SK-N-SH (cell line): ENCODE measurements around the gene ZNF396. TPM values are rescaled to one million over a fixed set of nuclear protein-coding genes. Genes with fewer than 3 reads are reported as not detected.

Experiments used
- CTCF ChIA-PET: fragments of 300-600, 350-600 bp; formaldehyde crosslinking; extraction: SDS; loops from one replicate; lab custom pipeline; 2021; lab: Yijun Ruan, JAX
- POLR2A ChIA-PET: fragments of 350-600 bp; sonication (Branson Sonifier 250); formaldehyde crosslinking; extraction: SDS; loops from one replicate; lab custom pipeline; 2020; ENCODE audit warnings: antibody characterized with exemption, inconsistent platforms; lab: Yijun Ruan, JAX
- DNase-seq: peaks from one replicate; pipeline ENCODE4 v3.0.0; 2012
- H2AFZ ChIP-seq: fragments of 200-600 bp; sonication (generic); 2 replicates; pipeline ENCODE4 v1.8.1; 2016; ENCODE audit warnings: antibody characterized with exemption, mild to moderate bottlenecking, low read depth
- H3F3A ChIP-seq: fragments of 200-600 bp; sonication (generic); replicated peaks from 2 replicates; pipeline ENCODE3; 2016; ENCODE audit warnings: antibody characterized with exemption, mild to moderate bottlenecking; ENCODE audit not compliant: insufficient read depth
- H3K27ac ChIP-seq, 2 experiments: fragments of 200-500 bp in 1 of 2; fragments of 200-600 bp in 1 of 2; sonication (Bioruptor generic) in 1 of 2; sonication (generic), shearing (Covaris generic) in 1 of 2; 2 replicates each; pipeline versions ENCODE4 v1.5.1 to v1.6.1; 2014 to 2016; ENCODE audit warnings: low read depth in 2 of 2, inconsistent platforms in 1 of 2, low read length in 1 of 2, mild to moderate bottlenecking in 1 of 2, mixed read lengths in 1 of 2
- H3K27me3 ChIP-seq: fragments of 200-600 bp; sonication (generic), shearing (Covaris generic); 2 replicates; pipeline ENCODE4 v1.6.1; 2016; ENCODE audit warnings: mixed run types; ENCODE audit not compliant: insufficient read depth
- H3K36me3 ChIP-seq, 2 experiments: fragments of 200-500 bp in 1 of 2; fragments of 200-600 bp in 1 of 2; sonication (Bioruptor generic) in 1 of 2; sonication (generic) in 1 of 2; replicated peaks in 1 of 2; 2 replicates each; pipeline versions ENCODE3 to v1.5.1; 2014 to 2016; ENCODE audit warnings: low read length in 1 of 2, mild to moderate bottlenecking in 1 of 2; ENCODE audit not compliant: insufficient read depth in 2 of 2, control insufficient read depth in 1 of 2
- H3K4me1 ChIP-seq, 2 experiments: fragments of 200-500 bp in 1 of 2; fragments of 200-600 bp in 1 of 2; sonication (Bioruptor generic) in 1 of 2; sonication (generic), shearing (Covaris generic) in 1 of 2; 2 replicates each; pipeline versions ENCODE4 v1.5.1 to v1.6.1; 2014 to 2016; ENCODE audit warnings: low read depth in 1 of 2, low read length in 1 of 2, mixed run types in 1 of 2; ENCODE audit not compliant: insufficient read depth in 2 of 2, control insufficient read depth in 1 of 2
- H3K4me2 ChIP-seq: fragments of 200-600 bp; sonication (generic), shearing (Covaris generic); 2 replicates; pipeline ENCODE4 v1.6.1; 2017; ENCODE audit warnings: mixed run types
- H3K4me3 ChIP-seq, 2 experiments: fragments of 200-500 bp in 1 of 2; fragments of 200-600 bp in 1 of 2; sonication (Bioruptor generic) in 1 of 2; sonication (generic), shearing (Covaris generic) in 1 of 2; 2 replicates each; pipeline versions ENCODE4 v1.5.1 to v1.8.1; 2014 to 2016; ENCODE audit warnings: low read depth in 2 of 2, inconsistent platforms in 1 of 2, low read length in 1 of 2, mild to moderate bottlenecking in 1 of 2, mixed read lengths in 1 of 2, moderate library complexity in 1 of 2
- H3K79me2 ChIP-seq: fragments of 200-600 bp; sonication (generic); 2 replicates; pipeline ENCODE4 v1.8.1; 2017; ENCODE audit warnings: mild to moderate bottlenecking; ENCODE audit not compliant: insufficient read depth
- H3K9ac ChIP-seq: fragments of 200-600 bp; sonication (generic); 2 replicates; pipeline ENCODE4 v1.6.1; 2017; ENCODE audit warnings: mixed run types
- H3K9me2 ChIP-seq: fragments of 200-600 bp; sonication (generic); 2 replicates; pipeline ENCODE4 v1.6.1; 2017; ENCODE audit warnings: mixed run types
- H3K9me3 ChIP-seq: fragments of 200-600 bp; sonication (generic); 2 replicates; pipeline ENCODE4 v1.6.1; 2017; ENCODE audit warnings: mixed run types, mild to moderate bottlenecking, moderate library complexity
- H4K20me1 ChIP-seq: fragments of 200-600 bp; sonication (generic); 2 replicates; pipeline ENCODE4 v1.6.1; 2017; ENCODE audit warnings: mild to moderate bottlenecking, mixed run types; ENCODE audit not compliant: insufficient read depth
- ELF1 ChIP-seq: IDR thresholded peaks from 2 replicates; pipeline ENCODE4 v1.4.0; 2012
- FOSL2 ChIP-seq: IDR thresholded peaks from 2 replicates; pipeline ENCODE4 v1.4.0; 2012; ENCODE audit warnings: low read depth, mild to moderate bottlenecking, moderate library complexity, borderline replicate concordance
- GABPA ChIP-seq: IDR thresholded peaks from 2 replicates; pipeline ENCODE4 v1.4.0; 2012; ENCODE audit warnings: low read depth, mild to moderate bottlenecking
- JUND ChIP-seq: IDR thresholded peaks from 2 replicates; pipeline ENCODE4 v1.4.0; 2012
- MEF2A ChIP-seq: IDR thresholded peaks from 2 replicates; pipeline ENCODE4 v1.4.0; 2012; ENCODE audit warnings: low read depth, borderline replicate concordance
- MXI1 ChIP-seq: IDR thresholded peaks from 2 replicates; pipeline ENCODE4 v1.6.1; 2012; ENCODE audit warnings: mild to moderate bottlenecking, low read depth, low read length, improper control_type of control experiment
- NRF1 ChIP-seq: IDR thresholded peaks from 2 replicates; pipeline ENCODE4 v1.6.1; 2012; ENCODE audit warnings: low read depth, mild to moderate bottlenecking, low read length
- PBX3 ChIP-seq: IDR thresholded peaks from 2 replicates; pipeline ENCODE4; 2012
- RAD21 ChIP-seq: IDR thresholded peaks from 2 replicates; pipeline ENCODE4 v1.6.1; 2012; ENCODE audit warnings: mild to moderate bottlenecking, low read length
- REST ChIP-seq: IDR thresholded peaks from 2 replicates; pipeline ENCODE4 v1.6.1; 2012; ENCODE audit warnings: mild to moderate bottlenecking, low read depth, low read length, moderate library complexity
- RFX5 ChIP-seq: IDR thresholded peaks from 2 replicates; pipeline ENCODE4 v1.6.1; 2012; ENCODE audit warnings: mild to moderate bottlenecking, improper control_type of control experiment, low read length
- RXRA ChIP-seq: IDR thresholded peaks from 2 replicates; pipeline ENCODE4 v1.4.0; 2012; ENCODE audit warnings: low read depth, mild to moderate bottlenecking, borderline replicate concordance
- TCF12 ChIP-seq: IDR thresholded peaks from 2 replicates; pipeline ENCODE4 v1.4.0; 2012
- TEAD4 ChIP-seq: IDR thresholded peaks from 2 replicates; pipeline ENCODE4 v1.4.0; 2012; ENCODE audit warnings: mild to moderate bottlenecking, borderline replicate concordance; ENCODE audit not compliant: insufficient read depth
- USF1 ChIP-seq: IDR thresholded peaks from 2 replicates; pipeline ENCODE4 v1.4.0; 2012; ENCODE audit warnings: low read depth, borderline replicate concordance
- USF2 ChIP-seq: fragments of 150-350 bp; IDR thresholded peaks from 2 replicates; pipeline ENCODE4 v1.6.1; 2017; ENCODE audit warnings: antibody characterized with exemption, low read length, low read depth, borderline replicate concordance
- YY1 ChIP-seq: IDR thresholded peaks from 2 replicates; pipeline ENCODE4 v1.4.0; 2012; ENCODE audit warnings: low read depth, mild to moderate bottlenecking
- ZBTB33 ChIP-seq: IDR thresholded peaks from 2 replicates; pipeline ENCODE4 v1.4.0; 2012; ENCODE audit warnings: low read depth, borderline replicate concordance
- WGBS: methylation state at CpG from one replicate; pipeline ENCODE4 v1.1.6; 2017; ENCODE audit warnings: low lambda C conversion rate; 5-methylcytosine and 5-hydroxymethylcytosine counted together
- polyA plus RNA-seq, 3 experiments: library from polyadenylated mRNA; depleted of rRNA; stranded (reverse); fragments of >200 nt; gene quantifications; 2 replicates each; pipeline ENCODE4 v1.2.3, GENCODE V29; 2012

The ZNF396 gene
- polyA plus RNA-seq, 1 of the 3 experiments (the other 2 are of a cell fraction) = 0.41 TPM

GRCh38 chr18:35345950-35346349 is 31.2 kb downstream of the ZNF396 start:
- no peak overlapping the region for H3K9ac ChIP-seq
- DNase-seq = no peak
- CTCF ChIA-PET = interaction anchor here (1.1 to 3.8 kb wide), 3 partner anchors 9 to 114 kb away, joined by 5 to 28 read pairs (median 5); no protein-coding TSS in a partner anchor
- H3K9me2 ChIP-seq = no peaks in the 10 kb centered on the region
- peaks cover 0 to 15% of the 10 kb centered on the region in 2 experiments; a peak in 3 of 4 replicates for H3K4me1 ChIP-seq
- H3K79me2 ChIP-seq = peaks cover 41% of the 10 kb centered on the region
- POLR2A ChIA-PET = no interaction called here
- no peaks in the 10 kb centered on the region for H3K9me3 ChIP-seq
- no peak overlapping the region for H3K4me3 ChIP-seq
- WGBS = 78% methylated on average over 1 of the region's 1 CpG
- H3K4me2 ChIP-seq = no peak overlapping the region
- H3K27me3 ChIP-seq = no peaks in the 10 kb centered on the region
- peaks cover 7 to 22% of the 10 kb centered on the region in 2 experiments for H3K36me3 ChIP-seq
- TF ChIP-seq RXRA (no peak), YY1 (no peak), USF2 (no peak), TCF12 (no peak), REST (no peak), MEF2A (no peak), GABPA (no peak), RFX5 (no peak), FOSL2 (no peak), ELF1 (no peak), ZBTB33 (no peak), JUND (no peak), MXI1 (no peak), USF1 (no peak), PBX3 (no peak), NRF1 (no peak), TEAD4 (no peak), RAD21 (no peak)
- H2AFZ ChIP-seq = no peak overlapping the region
- H4K20me1 ChIP-seq = peaks cover 28% of the 10 kb centered on the region
- H3K27ac ChIP-seq = no peak overlapping the region
- H3F3A ChIP-seq = no peaks in the 10 kb centered on the region
